ENCODE data around the gene RNF20.
A peak's percentile ranks its signal among the peaks of the same experiment; 100 is the strongest.

Gene RNF20

DNA sequence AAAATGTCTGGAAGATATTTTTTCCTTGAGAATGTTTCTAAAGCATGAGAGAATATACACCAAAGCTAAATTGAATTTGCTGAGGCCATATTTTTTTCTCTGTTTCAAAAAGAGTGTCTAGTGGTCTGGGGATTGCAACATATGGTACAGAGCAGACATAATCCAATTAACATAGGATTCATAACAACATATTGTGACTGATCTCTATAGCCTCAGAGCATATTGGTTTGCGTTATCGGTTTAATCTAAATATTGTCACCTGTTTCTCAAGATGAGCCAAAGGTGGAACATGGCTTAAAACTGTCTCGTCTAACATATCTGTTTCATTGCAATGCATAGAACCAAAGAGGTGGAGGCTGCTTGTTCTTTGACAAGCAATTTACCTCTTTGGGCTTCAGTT lies 57.2 kb downstream of the RNF20 start:
- DNase-seq (ENCODE audit: extremely low read depth, low read depth) = no peak
- TF ChIP-seq, protein P1, sequence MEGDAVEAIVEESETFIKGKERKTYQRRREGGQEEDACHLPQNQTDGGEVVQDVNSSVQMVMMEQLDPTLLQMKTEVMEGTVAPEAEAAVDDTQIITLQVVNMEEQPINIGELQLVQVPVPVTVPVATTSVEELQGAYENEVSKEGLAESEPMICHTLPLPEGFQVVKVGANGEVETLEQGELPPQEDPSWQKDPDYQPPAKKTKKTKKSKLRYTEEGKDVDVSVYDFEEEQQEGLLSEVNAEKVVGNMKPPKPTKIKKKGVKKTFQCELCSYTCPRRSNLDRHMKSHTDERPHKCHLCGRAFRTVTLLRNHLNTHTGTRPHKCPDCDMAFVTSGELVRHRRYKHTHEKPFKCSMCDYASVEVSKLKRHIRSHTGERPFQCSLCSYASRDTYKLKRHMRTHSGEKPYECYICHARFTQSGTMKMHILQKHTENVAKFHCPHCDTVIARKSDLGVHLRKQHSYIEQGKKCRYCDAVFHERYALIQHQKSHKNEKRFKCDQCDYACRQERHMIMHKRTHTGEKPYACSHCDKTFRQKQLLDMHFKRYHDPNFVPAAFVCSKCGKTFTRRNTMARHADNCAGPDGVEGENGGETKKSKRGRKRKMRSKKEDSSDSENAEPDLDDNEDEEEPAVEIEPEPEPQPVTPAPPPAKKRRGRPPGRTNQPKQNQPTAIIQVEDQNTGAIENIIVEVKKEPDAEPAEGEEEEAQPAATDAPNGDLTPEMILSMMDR (IDR thresholded peaks at IDR 0.05; ENCODE audit: low read depth, low read length) = no peak

- no peak for DNase-seq (ENCODE audit: extremely low read depth, low read depth)
- TF ChIP-seq, protein P1 (IDR thresholded peaks at IDR 0.05; ENCODE audit: low read depth, low read length) = no peak
Measured at GRCh38 chr9:101591787-101592446, 58.3 kb downstream of the RNF20 start.

- TF ChIP-seq, protein P1 (IDR thresholded peaks at IDR 0.05; ENCODE audit: low read depth, low read length) = no peak
- DNase-seq (ENCODE audit: extremely low read depth, low read depth) = no peak
Measured at GRCh38 chr9:101592788-101593187, 59.1 kb downstream of the RNF20 start.

GRCh38 chr9:101593345-101593744 lies 59.7 kb downstream of the RNF20 start:
- TF ChIP-seq, protein P1 (IDR thresholded peaks at IDR 0.05; ENCODE audit: low read depth, low read length) = no peak
- DNase-seq (ENCODE audit: extremely low read depth, low read depth) = no peak

DNA sequence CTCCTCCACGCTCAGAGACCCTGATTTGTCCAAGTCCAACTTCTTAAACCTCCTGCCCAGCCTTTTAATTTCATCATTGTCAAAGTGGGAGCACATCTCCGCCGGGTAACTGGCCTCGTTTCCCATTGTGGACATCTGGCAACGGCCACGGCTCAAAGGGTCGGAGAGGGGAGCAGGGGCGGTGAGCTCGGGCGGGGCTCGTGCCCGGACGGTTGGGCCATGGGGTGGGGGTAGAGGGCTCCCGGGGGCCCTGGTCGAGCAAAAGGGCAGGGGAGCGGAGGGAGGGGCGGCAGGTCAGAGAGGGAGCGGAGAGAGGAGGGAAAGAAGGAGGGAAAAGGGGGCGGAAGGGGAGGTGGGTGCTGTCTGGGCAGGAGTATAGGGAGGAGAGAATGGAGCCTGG lies 61.1 kb downstream of the RNF20 start, which contains the start of gene PPP3R2:
TSS of gene PPP3R2 (minus strand) at position 174 of the 400 bp plus-strand sequence. CDS start at position 126, 48 bp downstream.
- TF ChIP-seq, protein P1 (IDR thresholded peaks at IDR 0.05; ENCODE audit: low read depth, low read length) = no peak
- DNase-seq (ENCODE audit: extremely low read depth, low read depth) = no peak

GRCh38 chr9:101601904-101602765 lies 68.5 kb downstream of the RNF20 start:
- TF ChIP-seq, protein P1 (IDR thresholded peaks at IDR 0.05; ENCODE audit: low read depth, low read length) = peak; percentile 69
- DNase-seq (ENCODE audit: extremely low read depth, low read depth) = peak; percentile 7

- TF ChIP-seq, protein P1 (IDR thresholded peaks at IDR 0.05; ENCODE audit: low read depth, low read length) = no peak
- DNase-seq (ENCODE audit: extremely low read depth, low read depth) = no peak
Measured at GRCh38 chr9:101604296-101604695, 70.6 kb downstream of the RNF20 start.

Measured in AG09319 (cell line).